Measurements from ENCODE around the gene PPM1F.
A peak's percentile ranks its signal among the peaks of the same experiment; 100 is the strongest.

PPM1F gene

DNA sequence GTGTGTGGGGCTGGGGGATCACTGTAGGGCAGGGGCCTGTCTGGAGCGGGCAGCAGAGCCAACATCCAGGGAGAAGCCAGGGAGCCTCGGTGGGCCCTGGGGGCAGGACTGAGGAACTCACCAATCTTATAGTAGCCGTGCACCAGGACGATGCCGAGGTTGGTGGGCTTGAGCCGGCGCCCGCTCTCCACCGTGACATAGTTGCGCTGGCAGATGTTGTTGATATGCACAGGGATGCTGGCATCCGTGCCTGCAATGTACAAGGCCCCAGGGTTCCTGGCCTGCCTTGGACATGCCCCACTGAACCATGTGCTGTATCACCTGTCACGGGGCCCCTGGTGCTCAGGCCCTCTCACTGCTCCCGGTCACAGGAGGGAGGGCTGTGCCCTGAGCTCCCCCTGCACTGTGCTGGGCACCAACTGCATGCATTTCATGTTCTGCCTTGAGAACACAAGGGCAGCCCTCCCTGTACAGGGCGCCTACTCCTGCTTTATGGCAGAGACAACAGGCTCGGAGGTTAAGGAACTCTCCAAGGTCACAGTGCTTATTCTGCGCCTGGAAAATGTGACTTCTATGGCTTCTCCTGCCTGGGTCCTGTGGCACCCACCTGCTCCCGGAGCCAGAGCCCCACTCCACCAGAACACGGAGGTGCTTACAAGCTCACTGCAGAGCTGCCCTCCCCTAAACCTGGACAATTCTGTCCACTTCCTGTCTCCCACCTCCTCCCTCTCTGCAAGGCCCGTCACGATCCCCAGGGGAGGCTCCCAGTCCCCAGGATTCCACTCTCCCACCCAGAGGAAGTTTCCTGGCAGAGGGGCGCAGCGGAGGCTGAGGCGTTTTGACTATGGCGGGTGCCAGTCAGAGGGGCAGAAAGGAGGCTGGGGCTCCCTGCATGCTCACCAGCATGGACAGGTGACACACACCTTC is 7.8 kb upstream of the PPM1F start:
- no peak for DNase-seq

- no peak for DNase-seq
These were observed 6.8 kb upstream of the PPM1F start for GRCh38 chr22:21959274-21960074.

DNA sequence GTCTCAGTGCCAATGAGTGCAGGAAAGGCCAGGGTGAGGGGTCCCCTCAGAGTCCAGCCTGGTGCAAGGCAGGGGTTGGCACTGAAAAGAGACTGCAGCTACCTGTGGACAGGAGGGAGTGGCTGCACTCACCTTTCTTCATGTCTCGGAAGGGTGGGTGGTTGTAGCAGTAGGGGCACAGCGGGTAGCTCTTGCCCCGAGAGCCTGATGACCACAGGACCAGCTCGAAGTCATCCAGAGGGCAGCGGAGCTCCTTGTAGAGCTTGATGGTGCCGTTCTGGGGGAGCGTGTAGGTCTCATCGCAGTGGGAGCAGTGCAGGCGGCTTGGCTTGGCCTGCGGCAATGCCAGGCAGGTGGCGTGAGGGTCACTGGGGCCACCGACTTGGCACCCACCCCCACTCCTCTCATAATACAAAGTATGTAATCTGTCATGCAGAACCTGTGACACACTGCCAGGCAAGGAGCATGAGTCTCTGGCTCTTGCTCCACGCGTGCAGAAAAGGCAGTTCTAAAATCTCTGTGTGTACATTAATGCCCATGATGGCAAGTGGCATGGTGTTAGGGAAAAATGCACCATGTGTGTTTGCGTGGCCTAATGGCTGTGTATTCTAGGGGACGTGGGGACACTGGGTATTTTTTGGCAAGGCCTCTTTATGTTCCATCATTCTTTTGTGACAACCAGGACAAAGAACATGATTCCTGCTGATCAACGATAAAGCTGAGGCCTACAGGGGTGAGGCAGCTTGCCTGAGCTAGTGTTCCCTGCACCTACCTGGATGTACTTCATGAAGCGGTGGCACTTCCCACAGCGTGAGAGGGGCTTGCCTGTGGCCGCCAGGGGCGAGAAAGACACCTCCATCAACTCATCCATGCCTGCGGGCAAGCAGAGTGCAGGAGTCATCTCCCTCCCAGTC is 6.0 kb upstream of the PPM1F start:
- no peak for DNase-seq

DNA sequence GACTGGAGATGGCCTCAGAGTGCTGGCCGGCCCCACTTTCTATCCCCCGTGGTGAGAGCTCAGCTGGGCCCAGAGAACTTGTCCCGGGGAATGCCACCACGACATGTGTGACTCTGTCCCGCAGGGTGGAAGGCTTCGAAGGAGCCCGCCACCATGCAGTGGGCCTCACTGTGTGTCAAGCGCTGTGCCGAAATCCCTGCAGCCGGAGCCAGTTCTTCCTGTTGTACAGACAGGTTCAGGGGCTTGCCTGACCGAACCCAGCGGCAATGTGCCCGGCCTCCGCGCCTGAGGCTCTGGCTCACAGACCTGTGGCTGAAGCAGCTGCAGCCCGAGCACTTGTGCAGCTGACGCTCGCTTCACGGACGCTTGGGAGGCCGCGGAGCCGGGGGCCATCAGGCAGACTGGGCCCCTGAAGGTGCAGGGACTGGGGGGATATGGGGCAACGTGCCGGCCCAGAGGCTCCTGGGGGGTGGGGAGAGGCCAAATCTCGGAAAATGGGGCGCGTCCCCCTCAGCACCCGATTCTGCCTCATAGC is 650 bp downstream of the PPM1F start:
- DNase-seq, result no peak

DNA sequence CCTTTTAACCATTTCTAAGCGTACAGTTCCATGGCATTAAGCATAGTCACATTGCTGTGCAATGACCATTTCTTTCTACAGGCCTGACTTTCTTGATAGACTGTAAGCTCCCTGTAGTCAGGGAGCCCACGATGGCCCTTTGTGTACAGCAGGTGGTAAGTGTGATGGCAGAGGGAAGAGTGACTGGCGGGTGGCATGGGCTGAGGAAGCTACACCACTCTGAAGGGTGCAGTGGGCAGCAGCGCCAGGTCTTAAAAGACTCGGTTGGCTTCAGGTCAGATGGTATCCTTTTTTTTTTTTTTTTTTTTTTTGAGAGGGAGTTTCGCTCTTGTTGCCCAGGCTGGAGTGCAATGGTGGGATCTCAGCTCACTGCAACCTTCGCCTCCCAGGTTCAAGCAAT is 1.6 kb downstream of the PPM1F start:
- DNase-seq, result no peak

DNA sequence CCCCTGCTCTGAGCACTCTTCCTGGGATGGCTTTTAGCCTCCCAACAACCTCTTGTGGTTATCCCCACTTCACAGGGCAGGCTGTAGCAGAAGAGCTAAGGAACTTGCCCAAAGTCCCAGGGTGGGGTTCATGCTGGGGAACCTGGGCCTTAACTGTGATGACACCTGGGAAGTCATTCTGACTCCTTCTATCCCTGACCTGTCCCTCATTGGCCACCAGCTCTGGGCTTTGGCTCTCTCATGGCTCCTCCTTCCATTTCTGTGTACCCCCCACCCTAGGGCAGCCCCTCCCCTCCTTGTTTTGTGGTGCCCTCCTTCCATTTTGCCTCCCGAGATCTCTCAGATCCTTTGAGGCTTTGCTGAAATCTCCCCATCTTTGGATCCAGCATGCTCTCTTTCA is 2.7 kb downstream of the PPM1F start:
- no peak for DNase-seq

GRCh38 chr22:21949569-21949918 is 3.1 kb downstream of the PPM1F start:
- no peak for DNase-seq

DNA sequence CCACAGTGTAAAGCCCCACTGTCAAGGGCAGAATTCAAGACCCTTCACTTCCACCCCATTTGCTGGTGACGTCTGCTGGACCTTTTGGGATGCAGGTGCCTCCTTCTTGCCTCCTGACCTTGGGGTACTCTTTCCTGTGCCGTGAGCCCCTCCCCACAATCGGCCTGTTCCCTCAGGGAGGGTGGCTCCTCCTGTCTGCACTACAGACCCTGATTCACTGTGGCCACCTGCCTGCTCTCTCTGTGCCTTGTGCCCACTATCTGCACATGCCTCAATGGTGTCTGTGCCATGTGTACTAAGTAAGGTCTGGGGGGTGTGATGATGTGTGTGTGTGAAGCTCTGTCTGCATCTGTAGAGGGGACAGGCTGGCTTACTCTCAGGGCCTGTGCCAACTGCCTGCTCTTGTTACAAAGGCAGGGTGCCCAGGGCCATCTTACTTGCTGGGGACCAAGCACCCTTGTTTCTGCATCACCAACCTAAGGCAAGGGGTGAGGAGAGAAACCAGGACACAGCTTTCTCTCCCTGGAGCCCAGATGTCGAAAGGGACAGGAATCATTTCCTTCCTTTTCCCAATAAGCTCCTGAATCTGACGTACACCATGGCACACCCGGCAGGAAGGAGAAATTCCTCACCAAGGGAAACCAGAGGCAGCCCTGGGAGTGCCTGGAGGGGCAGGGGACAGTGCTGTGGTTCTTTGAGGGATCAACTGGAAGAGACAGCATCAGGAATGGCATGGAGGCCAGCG is 3.7 kb downstream of the PPM1F start:
- no peak for DNase-seq

- no peak for DNase-seq
These were observed 4.3 kb downstream of the PPM1F start for GRCh38 chr22:21948390-21948789.

DNA sequence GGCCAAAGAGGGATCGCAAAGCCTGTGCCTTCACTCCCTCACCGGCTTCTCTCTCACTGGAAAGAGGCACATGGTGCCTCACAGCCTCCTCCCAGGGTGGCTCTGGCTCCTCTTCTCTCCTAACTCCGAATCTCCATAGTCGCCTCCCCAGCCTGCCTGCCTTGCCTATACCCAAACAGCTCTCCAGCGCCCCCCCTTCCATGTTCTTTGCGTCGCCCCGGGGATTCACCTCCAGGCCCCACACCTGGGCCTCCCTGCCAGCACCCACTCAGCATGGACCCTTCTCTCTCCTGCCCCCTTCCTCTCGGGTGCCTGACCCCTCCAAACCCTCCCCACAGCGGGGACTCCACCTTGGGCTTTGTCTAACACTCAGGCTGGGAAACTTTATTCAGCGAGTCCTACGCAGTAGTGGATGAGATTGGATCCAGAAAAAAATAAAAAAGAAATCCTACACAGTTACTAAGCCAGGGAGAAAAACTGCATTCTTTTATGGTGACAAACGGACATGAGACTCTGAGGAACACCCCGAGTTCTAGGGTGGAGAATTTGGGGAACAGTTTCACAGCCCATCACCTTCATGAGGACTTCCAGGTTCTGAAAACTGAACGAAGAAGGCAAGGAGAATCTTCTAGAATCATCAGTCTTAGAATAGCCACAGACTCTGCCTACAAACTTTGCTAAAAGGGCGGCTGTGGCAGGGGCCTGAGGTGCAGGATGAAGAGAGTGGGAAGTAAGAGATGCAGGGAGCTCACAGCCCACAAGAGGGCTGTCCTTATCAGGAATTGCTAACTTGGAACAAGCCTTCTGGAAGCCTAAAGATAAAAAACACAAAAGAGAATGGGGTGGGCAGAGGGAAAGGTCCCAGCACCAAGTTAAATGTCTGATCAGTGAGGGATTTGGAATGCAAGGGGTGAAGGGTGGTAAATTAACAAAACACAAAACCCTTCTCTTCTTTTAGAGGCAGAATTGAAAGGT is 5.3 kb downstream of the PPM1F start:
- DNase-seq, result no peak

DNA sequence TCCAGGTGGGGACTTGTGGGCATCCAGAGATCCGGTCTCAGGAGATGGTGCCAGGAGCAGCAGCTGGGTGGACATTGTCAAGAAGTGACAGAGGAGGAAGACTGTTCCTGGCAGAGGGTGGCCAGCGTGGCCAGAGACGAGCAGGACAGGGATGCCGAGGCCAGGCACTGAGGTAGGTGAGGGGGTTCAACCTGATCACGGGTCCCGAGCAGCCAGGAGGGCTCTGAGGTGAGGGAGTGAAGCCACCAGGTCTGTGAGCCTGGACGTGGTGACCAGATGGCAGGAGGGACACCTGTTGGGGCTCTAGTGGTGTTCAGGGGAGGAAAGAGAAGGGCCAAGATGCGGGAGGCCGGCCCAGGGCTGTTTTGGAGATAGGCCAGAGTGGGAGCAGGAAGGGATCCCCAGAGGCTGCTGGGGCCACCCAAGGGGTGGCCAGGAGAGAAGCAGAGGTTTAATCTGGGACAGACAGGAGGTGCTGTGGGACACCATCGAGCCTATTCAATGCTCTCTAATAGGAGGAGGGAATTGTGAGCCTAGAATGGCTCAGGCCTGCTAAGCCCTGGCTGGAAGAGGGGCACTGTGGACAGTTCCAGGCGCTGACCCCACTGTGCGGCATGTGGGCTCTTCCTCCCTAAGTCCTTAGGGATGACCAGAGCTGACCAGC is 6.3 kb downstream of the PPM1F start:
- DNase-seq, result no peak

GRCh38 chr22:21945453-21946261 is 7.0 kb downstream of the PPM1F start:
- no peak for DNase-seq

GRCh38 chr22:21944871-21945270 is 7.8 kb downstream of the PPM1F start:
- no peak for DNase-seq

DNA sequence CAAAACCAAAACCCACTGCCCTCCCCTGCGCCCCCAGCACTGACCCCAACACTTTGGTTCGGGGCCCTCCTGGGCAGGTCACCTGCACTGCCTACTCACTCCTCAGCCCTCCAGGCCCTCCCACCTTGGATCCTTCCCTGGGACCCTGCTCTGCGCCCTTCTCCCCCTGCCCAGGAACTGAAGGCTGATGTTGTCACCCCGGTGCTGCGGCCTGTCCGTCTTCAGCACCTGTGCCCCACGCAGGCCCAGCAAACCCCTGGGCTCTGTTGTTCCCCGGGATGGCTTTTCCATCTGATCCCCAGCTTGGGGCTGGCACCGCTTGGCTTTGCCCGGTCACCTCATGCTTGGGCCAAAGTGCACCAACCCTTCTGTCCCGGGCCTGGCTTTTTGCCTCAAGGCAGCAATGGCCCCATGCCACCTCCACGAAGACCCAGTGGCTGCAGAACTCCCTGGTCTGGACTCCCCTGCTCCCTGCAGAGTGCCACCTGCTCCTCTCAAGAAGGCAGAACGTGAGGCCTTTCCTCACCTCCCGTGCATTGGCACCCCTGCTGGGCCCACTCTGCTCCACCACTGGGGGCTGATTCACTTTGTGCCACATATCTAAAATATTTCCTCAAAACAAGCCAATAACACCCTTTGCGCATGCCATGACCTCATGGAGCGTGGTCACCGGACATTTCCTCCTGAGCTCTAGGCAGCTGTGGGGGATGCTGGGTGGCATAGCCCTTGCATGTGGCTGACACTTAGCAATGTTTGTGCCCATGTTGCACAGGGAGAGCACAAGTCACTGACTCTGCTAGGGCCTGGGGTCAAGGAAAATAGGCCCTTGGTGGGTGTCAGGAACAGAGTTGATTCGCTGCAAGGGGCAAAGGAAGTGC is 8.8 kb downstream of the PPM1F start:
- DNase-seq, result peak; percentile 3

GRCh38 chr22:21942407-21943343 is 10.0 kb downstream of the PPM1F start:
- peak; percentile 85 for DNase-seq

- DNase-seq, result no peak
These were observed 10.7 kb downstream of the PPM1F start for GRCh38 chr22:21941921-21942320.

DNA sequence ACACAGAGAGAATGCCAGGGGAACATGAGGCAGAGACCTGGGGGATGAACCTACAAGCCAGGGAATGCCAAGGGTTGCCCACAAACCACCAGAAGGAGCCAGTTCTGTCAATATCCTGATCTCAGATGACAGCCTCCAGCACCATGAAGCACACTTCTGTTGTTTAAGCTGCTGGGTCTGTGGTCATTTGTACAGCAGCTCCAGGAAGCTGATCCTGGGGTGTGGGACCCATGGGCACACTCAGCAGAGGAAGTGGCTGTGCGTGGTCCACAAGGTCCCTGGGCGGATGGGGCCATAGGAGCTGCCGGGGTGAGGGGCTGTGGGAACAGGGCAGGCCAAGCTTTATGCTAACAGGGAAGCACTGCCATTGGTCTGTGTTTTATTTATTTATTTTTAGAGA is 12.1 kb downstream of the PPM1F start:
- peak; percentile 28 for DNase-seq
